WTC11 (cell line): Measurements from ENCODE around the gene HPCA. TPM values are rescaled to one million over a fixed set of nuclear protein-coding genes. Genes with fewer than 3 reads are reported as not detected.

Experiments
- ATAC-seq: fragments of 200-7000 bp; cut with Tn5 transposase; 2 replicates; pipeline ENCODE4 v1.10.0; 2021; ENCODE audit warnings: mild to moderate bottlenecking, moderate library complexity
- CTCF ChIA-PET: fragments of 300-600 bp; sonication (Branson Sonifier 250); formaldehyde crosslinking; loops from one replicate; lab custom pipeline; 2021; ENCODE audit warnings: antibody characterized with exemption; lab: Charles Lee
- POLR2A ChIA-PET: fragments of 350-600 bp; sonication (Branson Sonifier 250); formaldehyde crosslinking; loops from one replicate; lab custom pipeline; 2021; ENCODE audit warnings: antibody characterized with exemption; lab: Charles Lee
- DNase-seq: peaks from one replicate; pipeline ENCODE4 v3.0.0; 2021; ENCODE audit warnings: low spot score
- H3K27ac Mint-ChIP-seq: 2 replicates; pipeline ENCODE4 v1.8.0; 2021; ENCODE audit warnings: mixed read lengths
- H3K27me3 Mint-ChIP-seq: 2 replicates; pipeline ENCODE4 v1.8.0; 2021; ENCODE audit warnings: low read depth, mild to moderate bottlenecking, moderate library complexity, mixed read lengths
- H3K36me3 Mint-ChIP-seq: 2 replicates; pipeline ENCODE4 v1.8.0; 2021; ENCODE audit warnings: mixed read lengths
- H3K4me1 Mint-ChIP-seq: 2 replicates; pipeline ENCODE4 v1.8.0; 2022; ENCODE audit warnings: mixed read lengths
- H3K4me3 Mint-ChIP-seq: 2 replicates; pipeline ENCODE4 v1.8.0; 2021; ENCODE audit warnings: mild to moderate bottlenecking, moderate library complexity, mixed read lengths
- H3K9me3 Mint-ChIP-seq: 2 replicates; pipeline ENCODE4 v1.8.0; 2021; ENCODE audit warnings: mixed read lengths
- AFF4 ChIP-seq: sonication (generic); formaldehyde crosslinking; IDR thresholded peaks from 2 replicates; pipeline ENCODE4 v1.8.1; 2023; ENCODE audit warnings: mild to moderate bottlenecking, missing genetic modification reagents, borderline replicate concordance
- CREB1 ChIP-seq: sonication (generic); formaldehyde crosslinking; IDR thresholded peaks from 2 replicates; pipeline ENCODE4 v1.8.0; 2023; ENCODE audit warnings: mild to moderate bottlenecking, missing genetic modification reagents
- CTCF ChIP-seq: fragments of 200-600 bp; IDR thresholded peaks from 2 replicates; pipeline ENCODE4 v1.8.0; 2022; ENCODE audit warnings: antibody characterized with exemption
- ELF4 ChIP-seq: sonication (generic); formaldehyde crosslinking; IDR thresholded peaks from 2 replicates; pipeline ENCODE4 v1.8.1; 2022; ENCODE audit warnings: low read depth, mild to moderate bottlenecking, moderate library complexity, missing genetic modification reagents
- IRF2 ChIP-seq: sonication (generic); formaldehyde crosslinking; IDR thresholded peaks from 2 replicates; pipeline ENCODE4 v1.8.0; 2022; ENCODE audit warnings: low read depth, missing genetic modification reagents, borderline replicate concordance
- JUN ChIP-seq: sonication (generic); formaldehyde crosslinking; IDR thresholded peaks from 2 replicates; pipeline ENCODE4 v1.8.0; 2023; ENCODE audit warnings: mild to moderate bottlenecking, missing genetic modification reagents
- NFATC4 ChIP-seq: fragments of 250-450 bp; sonication (Bioruptor Pico); IDR thresholded peaks from 2 replicates; pipeline ENCODE4 v1.9.0; 2021; ENCODE audit warnings: mild to moderate bottlenecking
- NFYB ChIP-seq: sonication (generic); formaldehyde crosslinking; conservative IDR thresholded peaks from 2 replicates; pipeline ENCODE4 v1.8.0; 2022; ENCODE audit warnings: low read depth, missing genetic modification reagents
- OVOL2 ChIP-seq: fragments of 250-450 bp; sonication (Bioruptor Pico); IDR thresholded peaks from 2 replicates; pipeline ENCODE4 v1.9.0; 2021; ENCODE audit warnings: mild to moderate bottlenecking, borderline replicate concordance
- RELA ChIP-seq: sonication (generic); formaldehyde crosslinking; IDR thresholded peaks from 2 replicates; pipeline ENCODE4 v1.8.1; 2022; ENCODE audit warnings: missing genetic modification reagents, mild to moderate bottlenecking, borderline replicate concordance
- SMAD3 ChIP-seq: sonication (generic); formaldehyde crosslinking; IDR thresholded peaks from 2 replicates; pipeline ENCODE4 v1.8.0; 2022; ENCODE audit warnings: missing genetic modification reagents, mild to moderate bottlenecking, borderline replicate concordance
- TEAD1 ChIP-seq: sonication (generic); formaldehyde crosslinking; IDR thresholded peaks from 2 replicates; pipeline ENCODE4 v1.8.0; 2022; ENCODE audit warnings: mild to moderate bottlenecking, missing genetic modification reagents
- USF2 ChIP-seq: sonication (generic); formaldehyde crosslinking; IDR thresholded peaks from 2 replicates; pipeline ENCODE4 v1.8.1; 2023; ENCODE audit warnings: mild to moderate bottlenecking, missing genetic modification reagents, moderate library complexity
- ZNF263 ChIP-seq: sonication (generic); formaldehyde crosslinking; IDR thresholded peaks from 2 replicates; pipeline ENCODE4 v1.8.1; 2022; ENCODE audit warnings: low read depth, mild to moderate bottlenecking, moderate library complexity, missing genetic modification reagents
- ZNF281 ChIP-seq: sonication (generic); formaldehyde crosslinking; IDR thresholded peaks from 2 replicates; pipeline ENCODE4 v1.8.0; 2023; ENCODE audit warnings: mild to moderate bottlenecking, missing genetic modification reagents
- ZNF396 ChIP-seq: fragments of 250-450 bp; sonication (Bioruptor Pico); IDR thresholded peaks from 2 replicates; pipeline ENCODE4 v1.8.0; 2021; ENCODE audit warnings: mild to moderate bottlenecking, moderate library complexity, borderline replicate concordance
- ZNF512 ChIP-seq: sonication (generic); formaldehyde crosslinking; IDR thresholded peaks from 2 replicates; pipeline ENCODE4 v1.8.1; 2022; ENCODE audit warnings: missing genetic modification reagents, borderline replicate concordance
- ZNF532 ChIP-seq: fragments of 250-450 bp; sonication (Bioruptor Pico); IDR thresholded peaks from 2 replicates; pipeline ENCODE4 v1.9.0; 2021; ENCODE audit warnings: mild to moderate bottlenecking, borderline replicate concordance
- total RNA-seq: library from RNA; stranded (reverse); gene quantifications from 3 replicates; pipeline ENCODE4 v1.2.3, GENCODE V29; 2021

The HPCA gene
- total RNA-seq, 1 experiment from 2014 or later = 1.9 TPM

- DNase-seq (no peak), ATAC-seq (no peak)
- Mint-ChIP-seq H3K27ac (no peak overlapping the region), H3K36me3 (no peaks in the 10 kb centered on the region), H3K9me3 (peaks cover 7% of the 10 kb centered on the region), H3K4me1 (peaks cover 15% of the 10 kb centered on the region), H3K27me3 (peaks cover 88% of the 10 kb centered on the region), H3K4me3 (no peak overlapping the region)
- ChIA-PET POLR2A (no interaction called here), CTCF (interaction anchor here (2.4 to 4.6 kb wide), 2 partner anchors 12 to 193 kb away, joined by 12 to 93 read pairs; partner anchors contain the start of gene AZIN2)
- no peak for TF ChIP-seq ZNF263
- TF ChIP-seq NFYB (CRISPR knock-in tag) = no peak
- no peak for TF ChIP-seq JUN (CRISPR knock-in tag)
- no peak for TF ChIP-seq SMAD3 (CRISPR knock-in tag)
- no peak for TF ChIP-seq RELA (CRISPR knock-in tag)
- no peak for TF ChIP-seq ZNF512 (CRISPR knock-in tag)
- TF ChIP-seq AFF4 (CRISPR knock-in tag) = no peak
- TF ChIP-seq OVOL2 = no peak
- TF ChIP-seq NFATC4 (CRISPR knock-in tag) = no peak
- TF ChIP-seq USF2 (CRISPR knock-in tag) = no peak
- TF ChIP-seq ELF4 (CRISPR knock-in tag) = no peak
These were observed 1.8 kb downstream of the HPCA start for GRCh38 chr1:32888134-32888533.

- no peaks in the 10 kb centered on the region for H3K36me3 Mint-ChIP-seq
- H3K9me3 Mint-ChIP-seq = peaks cover 7% of the 10 kb centered on the region
- ATAC-seq = no peak
- no peak overlapping the region for H3K27ac Mint-ChIP-seq
- ChIA-PET POLR2A (no interaction called here), CTCF (interaction anchor here (1.1 to 7.4 kb wide), 4 partner anchors 8 to 198 kb away, joined by 4 to 93 read pairs (median 42); no protein-coding TSS in a partner anchor)
- peaks cover 81% of the 10 kb centered on the region for H3K27me3 Mint-ChIP-seq
- no peak overlapping the region for H3K4me3 Mint-ChIP-seq
- DNase-seq = no peak
- H3K4me1 Mint-ChIP-seq = peaks cover 14% of the 10 kb centered on the region
- TF ChIP-seq ZNF281 (CRISPR knock-in tag) (no peak), CREB1 (CRISPR knock-in tag) (no peak), ZNF532 (CRISPR knock-in tag) (no peak), IRF2 (CRISPR knock-in tag) (no peak), TEAD1 (no peak), RELA (CRISPR knock-in tag) (no peak), CTCF (no peak), ZNF396 (no peak)
These were observed 2.6 kb downstream of the HPCA start for GRCh38 chr1:32888677-32889420.
